ENCODE measurements around the gene TTC3.

DNA sequence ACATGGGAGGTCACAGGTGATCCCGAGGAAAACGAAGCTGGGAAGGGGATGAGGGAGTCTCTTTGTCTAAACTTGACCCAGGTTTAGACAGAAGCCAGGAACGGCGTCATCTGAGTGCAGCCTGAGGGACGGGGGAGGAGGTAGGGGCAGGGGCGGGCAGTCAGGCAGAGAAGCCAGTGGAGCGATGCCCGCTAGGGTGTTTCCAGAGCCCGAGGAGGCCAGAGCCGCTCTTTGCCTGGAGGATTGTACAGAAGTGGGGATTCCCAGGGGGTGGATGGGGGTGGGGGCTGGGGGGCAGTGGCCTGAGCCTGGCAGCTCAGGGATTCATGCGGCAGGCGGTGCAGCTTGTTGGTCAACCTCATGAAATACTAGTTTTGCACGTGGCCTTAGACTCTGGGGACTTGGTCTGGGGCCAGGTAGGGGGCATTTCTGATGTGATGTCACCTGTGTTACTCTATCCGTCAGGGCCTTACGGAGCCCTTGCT is 135.7 kb downstream of the TTC3 start:
- TF ChIP-seq POLR2A (IDR thresholded peaks at IDR 0.05) (no peak), POLR2AphosphoS5 (IDR thresholded peaks at IDR 0.05) (no peak)
- TF ChIP-seq, protein P1, sequence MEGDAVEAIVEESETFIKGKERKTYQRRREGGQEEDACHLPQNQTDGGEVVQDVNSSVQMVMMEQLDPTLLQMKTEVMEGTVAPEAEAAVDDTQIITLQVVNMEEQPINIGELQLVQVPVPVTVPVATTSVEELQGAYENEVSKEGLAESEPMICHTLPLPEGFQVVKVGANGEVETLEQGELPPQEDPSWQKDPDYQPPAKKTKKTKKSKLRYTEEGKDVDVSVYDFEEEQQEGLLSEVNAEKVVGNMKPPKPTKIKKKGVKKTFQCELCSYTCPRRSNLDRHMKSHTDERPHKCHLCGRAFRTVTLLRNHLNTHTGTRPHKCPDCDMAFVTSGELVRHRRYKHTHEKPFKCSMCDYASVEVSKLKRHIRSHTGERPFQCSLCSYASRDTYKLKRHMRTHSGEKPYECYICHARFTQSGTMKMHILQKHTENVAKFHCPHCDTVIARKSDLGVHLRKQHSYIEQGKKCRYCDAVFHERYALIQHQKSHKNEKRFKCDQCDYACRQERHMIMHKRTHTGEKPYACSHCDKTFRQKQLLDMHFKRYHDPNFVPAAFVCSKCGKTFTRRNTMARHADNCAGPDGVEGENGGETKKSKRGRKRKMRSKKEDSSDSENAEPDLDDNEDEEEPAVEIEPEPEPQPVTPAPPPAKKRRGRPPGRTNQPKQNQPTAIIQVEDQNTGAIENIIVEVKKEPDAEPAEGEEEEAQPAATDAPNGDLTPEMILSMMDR (IDR thresholded peaks at IDR 0.05): no peak
